HepG2 (cell line): ENCODE measurements around the gene DHRS12. TPM values are rescaled to one million over a fixed set of nuclear protein-coding genes. Genes with fewer than 3 reads are reported as not detected.

Experiments used
- ELF4 ChIP-seq: sonication (generic); formaldehyde crosslinking; IDR thresholded peaks from 2 replicates; pipeline ENCODE4 v1.5.0; 2020; ENCODE audit warnings: missing genetic modification reagents, mild to moderate bottlenecking, moderate library complexity, borderline replicate concordance
- ETV5 ChIP-seq: IDR thresholded peaks from 2 replicates; pipeline ENCODE4 v1.6.1; 2018; ENCODE audit warnings: missing biosample characterization, missing genetic modification reagents, inconsistent platforms, borderline replicate concordance
- NFE2L2 ChIP-seq: fragments of 150-350 bp; IDR thresholded peaks from 2 replicates; pipeline ENCODE4 v1.6.1; 2014; ENCODE audit warnings: low read length
- NR2F6 ChIP-seq, 2 experiments: IDR thresholded peaks; 2 replicates each; pipeline ENCODE4 v1.6.1; 2016; ENCODE audit warnings: antibody characterized with exemption in 1 of 2, mild to moderate bottlenecking in 1 of 2
- ZNF350 ChIP-seq: sonication (generic); formaldehyde crosslinking; IDR thresholded peaks from 2 replicates; pipeline ENCODE4 v1.4.0; 2020; ENCODE audit warnings: mild to moderate bottlenecking, low read depth, missing genetic modification reagents, borderline replicate concordance
- polyA plus RNA-seq, 8 experiments: library from polyadenylated mRNA; depleted of rRNA in 3 of 8; stranded (reverse) in 7 of 8; unstranded in 1 of 8; fragments of >200 nt; fragmentation: Illumina TruSeq in 4 of 8; extraction: Trizol in 4 of 8; gene quantifications; 2 replicates each; pipeline versions ENCODE4 v1.2.1 to v1.2.3, GENCODE V29; 2011 to 2016; ENCODE audit warnings: low read depth in 4 of 8, missing spikeins in 1 of 8, mixed read lengths in 1 of 8; ENCODE audit not compliant: insufficient read depth in 1 of 8
- total RNA-seq, 5 experiments: library from RNA; depleted of rRNA; stranded (reverse); fragments of >200 nt; fragmentation: Illumina TruSeq; extraction: Trizol; gene quantifications; 2 replicates each; pipeline ENCODE4 v1.2.3, GENCODE V29; 2016; ENCODE audit warnings: low read depth in 1 of 5
- TF ChIP-seq, protein P1 (sequence below): sonication (generic); formaldehyde crosslinking; IDR thresholded peaks from 2 replicates; pipeline ENCODE4 v1.4.0; 2020; ENCODE audit warnings: missing genetic modification reagents, borderline replicate concordance
- TF ChIP-seq, protein P2 (sequence below): sonication (generic); formaldehyde crosslinking; IDR thresholded peaks from 2 replicates; pipeline ENCODE4 v1.5.0; 2020; ENCODE audit warnings: missing genetic modification reagents
- TF ChIP-seq, protein P3 (sequence below): sonication (generic); formaldehyde crosslinking; IDR thresholded peaks from 2 replicates; pipeline ENCODE4 v1.5.1; 2020; ENCODE audit warnings: mild to moderate bottlenecking, missing genetic modification reagents, moderate library complexity
- TF ChIP-seq, protein P4 (sequence below): IDR thresholded peaks from 2 replicates; pipeline ENCODE4 v1.6.1; 2016; ENCODE audit warnings: mild to moderate bottlenecking
- TF ChIP-seq, protein P5 (sequence below): sonication (generic); formaldehyde crosslinking; IDR thresholded peaks from 2 replicates; pipeline ENCODE4 v1.4.0; 2020; ENCODE audit warnings: mild to moderate bottlenecking, missing genetic modification reagents
- TF ChIP-seq, protein P6 (sequence below), 2 experiments: sonication (generic) in 1 of 2; formaldehyde crosslinking in 1 of 2; IDR thresholded peaks; 2 replicates each; pipeline versions ENCODE4 v1.4.0 to v1.6.1; 2018 to 2020; ENCODE audit warnings: missing genetic modification reagents in 2 of 2, borderline replicate concordance in 1 of 2, low read depth in 1 of 2, mild to moderate bottlenecking in 1 of 2, missing biosample characterization in 1 of 2
- TF ChIP-seq, protein P7 (sequence below): sonication (generic); formaldehyde crosslinking; IDR thresholded peaks from 2 replicates; pipeline ENCODE4 v1.4.0; 2020; ENCODE audit warnings: low read depth, mild to moderate bottlenecking, missing genetic modification reagents

DHRS12 gene
- total and polyA plus RNA-seq, 2 of the 13 experiments (the other 11 are each of a cell fraction or from before 2014, with no cell fraction given) = 7.2 to 8.4 TPM

DNA sequence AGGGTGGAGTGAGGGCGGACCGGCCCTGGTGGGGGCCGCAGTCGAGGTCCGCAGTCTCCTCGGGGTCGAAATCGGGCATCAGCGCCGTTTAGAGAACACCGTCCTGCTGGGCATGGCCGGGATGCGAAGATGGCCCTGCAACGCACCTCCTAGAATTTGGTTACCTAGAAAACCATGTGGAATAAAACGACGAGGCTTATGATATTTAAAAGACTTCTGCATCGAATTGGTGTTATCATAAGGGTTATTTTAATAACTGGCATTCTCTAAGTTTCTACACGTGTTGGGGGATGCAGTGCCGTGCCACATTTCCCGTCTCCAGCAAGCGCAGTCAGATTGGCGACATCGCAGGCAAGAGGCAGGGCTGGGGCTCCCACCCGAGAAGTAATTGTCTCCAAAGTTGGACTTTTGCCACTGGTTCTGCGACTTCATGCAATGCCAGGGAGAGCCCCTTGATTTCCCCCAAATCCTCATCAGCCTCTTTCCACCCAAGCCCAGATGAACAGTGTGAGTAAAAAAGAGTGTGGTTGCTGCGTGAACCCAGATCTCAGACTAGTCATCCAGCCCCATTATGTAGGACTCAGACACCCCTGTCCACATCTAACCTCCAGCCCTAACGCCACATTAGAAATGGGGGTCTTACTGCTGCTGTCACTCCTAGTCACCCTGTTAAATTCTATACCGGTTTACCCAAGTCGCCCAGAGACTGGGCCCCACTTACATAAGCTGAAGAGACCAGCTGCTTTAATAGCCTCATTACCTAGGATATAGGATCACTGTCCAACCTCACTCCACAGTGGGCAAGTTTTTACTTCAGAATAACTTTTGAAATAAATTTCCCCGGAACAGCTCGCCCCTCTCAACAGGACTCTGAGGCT is 571 bp upstream of the DHRS12 start (continued):
- TF ChIP-seq, protein P1, sequence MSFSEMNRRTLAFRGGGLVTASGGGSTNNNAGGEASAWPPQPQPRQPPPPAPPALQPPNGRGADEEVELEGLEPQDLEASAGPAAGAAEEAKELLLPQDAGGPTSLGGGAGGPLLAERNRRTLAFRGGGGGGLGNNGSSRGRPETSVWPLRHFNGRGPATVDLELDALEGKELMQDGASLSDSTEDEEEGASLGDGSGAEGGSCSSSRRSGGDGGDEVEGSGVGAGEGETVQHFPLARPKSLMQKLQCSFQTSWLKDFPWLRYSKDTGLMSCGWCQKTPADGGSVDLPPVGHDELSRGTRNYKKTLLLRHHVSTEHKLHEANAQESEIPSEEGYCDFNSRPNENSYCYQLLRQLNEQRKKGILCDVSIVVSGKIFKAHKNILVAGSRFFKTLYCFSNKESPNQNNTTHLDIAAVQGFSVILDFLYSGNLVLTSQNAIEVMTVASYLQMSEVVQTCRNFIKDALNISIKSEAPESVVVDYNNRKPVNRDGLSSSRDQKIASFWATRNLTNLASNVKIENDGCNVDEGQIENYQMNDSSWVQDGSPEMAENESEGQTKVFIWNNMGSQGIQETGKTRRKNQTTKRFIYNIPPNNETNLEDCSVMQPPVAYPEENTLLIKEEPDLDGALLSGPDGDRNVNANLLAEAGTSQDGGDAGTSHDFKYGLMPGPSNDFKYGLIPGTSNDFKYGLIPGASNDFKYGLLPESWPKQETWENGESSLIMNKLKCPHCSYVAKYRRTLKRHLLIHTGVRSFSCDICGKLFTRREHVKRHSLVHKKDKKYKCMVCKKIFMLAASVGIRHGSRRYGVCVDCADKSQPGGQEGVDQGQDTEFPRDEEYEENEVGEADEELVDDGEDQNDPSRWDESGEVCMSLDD (CRISPR knock-in tag) = peak; percentile 4; the same call in 1 of the 2 replicates
- TF ChIP-seq, protein P2, sequence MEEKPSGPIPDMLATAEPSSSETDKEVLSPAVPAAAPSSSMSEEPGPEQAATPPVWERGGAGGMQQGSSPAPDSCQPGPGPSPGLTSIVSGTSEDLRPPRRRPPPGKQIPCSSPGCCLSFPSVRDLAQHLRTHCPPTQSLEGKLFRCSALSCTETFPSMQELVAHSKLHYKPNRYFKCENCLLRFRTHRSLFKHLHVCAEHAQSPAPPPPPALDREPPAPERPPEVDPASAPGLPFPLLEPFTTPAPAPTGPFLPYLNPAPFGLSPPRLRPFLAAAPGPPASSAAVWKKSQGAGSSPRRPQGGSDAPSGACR (CRISPR knock-in tag) = peak; percentile 8; the same call in 1 of the 2 replicates
- TF ChIP-seq NFE2L2 = no peak
- TF ChIP-seq ELF4 (CRISPR knock-in tag) = peak; percentile 51; the same call in 1 of the 2 replicates
- TF ChIP-seq, protein P3, sequence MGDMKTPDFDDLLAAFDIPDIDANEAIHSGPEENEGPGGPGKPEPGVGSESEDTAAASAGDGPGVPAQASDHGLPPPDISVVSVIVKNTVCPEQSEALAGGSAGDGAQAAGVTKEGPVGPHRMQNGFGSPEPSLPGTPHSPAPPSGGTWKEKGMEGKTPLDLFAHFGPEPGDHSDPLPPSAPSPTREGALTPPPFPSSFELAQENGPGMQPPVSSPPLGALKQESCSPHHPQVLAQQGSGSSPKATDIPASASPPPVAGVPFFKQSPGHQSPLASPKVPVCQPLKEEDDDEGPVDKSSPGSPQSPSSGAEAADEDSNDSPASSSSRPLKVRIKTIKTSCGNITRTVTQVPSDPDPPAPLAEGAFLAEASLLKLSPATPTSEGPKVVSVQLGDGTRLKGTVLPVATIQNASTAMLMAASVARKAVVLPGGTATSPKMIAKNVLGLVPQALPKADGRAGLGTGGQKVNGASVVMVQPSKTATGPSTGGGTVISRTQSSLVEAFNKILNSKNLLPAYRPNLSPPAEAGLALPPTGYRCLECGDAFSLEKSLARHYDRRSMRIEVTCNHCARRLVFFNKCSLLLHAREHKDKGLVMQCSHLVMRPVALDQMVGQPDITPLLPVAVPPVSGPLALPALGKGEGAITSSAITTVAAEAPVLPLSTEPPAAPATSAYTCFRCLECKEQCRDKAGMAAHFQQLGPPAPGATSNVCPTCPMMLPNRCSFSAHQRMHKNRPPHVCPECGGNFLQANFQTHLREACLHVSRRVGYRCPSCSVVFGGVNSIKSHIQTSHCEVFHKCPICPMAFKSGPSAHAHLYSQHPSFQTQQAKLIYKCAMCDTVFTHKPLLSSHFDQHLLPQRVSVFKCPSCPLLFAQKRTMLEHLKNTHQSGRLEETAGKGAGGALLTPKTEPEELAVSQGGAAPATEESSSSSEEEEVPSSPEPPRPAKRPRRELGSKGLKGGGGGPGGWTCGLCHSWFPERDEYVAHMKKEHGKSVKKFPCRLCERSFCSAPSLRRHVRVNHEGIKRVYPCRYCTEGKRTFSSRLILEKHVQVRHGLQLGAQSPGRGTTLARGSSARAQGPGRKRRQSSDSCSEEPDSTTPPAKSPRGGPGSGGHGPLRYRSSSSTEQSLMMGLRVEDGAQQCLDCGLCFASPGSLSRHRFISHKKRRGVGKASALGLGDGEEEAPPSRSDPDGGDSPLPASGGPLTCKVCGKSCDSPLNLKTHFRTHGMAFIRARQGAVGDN (CRISPR knock-in tag) = peak; percentile 74; the same call in 1 of the 2 replicates
- TF ChIP-seq NR2F6 (IDR thresholded peaks at IDR 0.05) = no peak
- no peak for TF ChIP-seq NR2F6 (CRISPR knock-in tag; IDR thresholded peaks at IDR 0.05)
- TF ChIP-seq, protein P4, sequence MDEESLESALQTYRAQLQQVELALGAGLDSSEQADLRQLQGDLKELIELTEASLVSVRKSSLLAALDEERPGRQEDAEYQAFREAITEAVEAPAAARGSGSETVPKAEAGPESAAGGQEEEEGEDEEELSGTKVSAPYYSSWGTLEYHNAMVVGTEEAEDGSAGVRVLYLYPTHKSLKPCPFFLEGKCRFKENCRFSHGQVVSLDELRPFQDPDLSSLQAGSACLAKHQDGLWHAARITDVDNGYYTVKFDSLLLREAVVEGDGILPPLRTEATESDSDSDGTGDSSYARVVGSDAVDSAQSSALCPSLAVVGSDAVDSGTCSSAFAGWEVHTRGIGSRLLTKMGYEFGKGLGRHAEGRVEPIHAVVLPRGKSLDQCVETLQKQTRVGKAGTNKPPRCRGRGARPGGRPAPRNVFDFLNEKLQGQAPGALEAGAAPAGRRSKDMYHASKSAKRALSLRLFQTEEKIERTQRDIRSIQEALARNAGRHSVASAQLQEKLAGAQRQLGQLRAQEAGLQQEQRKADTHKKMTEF (CRISPR knock-in tag) = no peak; the same call in 1 of the 2 replicates
- TF ChIP-seq, protein P5, sequence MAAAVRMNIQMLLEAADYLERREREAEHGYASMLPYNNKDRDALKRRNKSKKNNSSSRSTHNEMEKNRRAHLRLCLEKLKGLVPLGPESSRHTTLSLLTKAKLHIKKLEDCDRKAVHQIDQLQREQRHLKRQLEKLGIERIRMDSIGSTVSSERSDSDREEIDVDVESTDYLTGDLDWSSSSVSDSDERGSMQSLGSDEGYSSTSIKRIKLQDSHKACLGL (CRISPR knock-in tag) = no peak
- TF ChIP-seq, protein P6, sequence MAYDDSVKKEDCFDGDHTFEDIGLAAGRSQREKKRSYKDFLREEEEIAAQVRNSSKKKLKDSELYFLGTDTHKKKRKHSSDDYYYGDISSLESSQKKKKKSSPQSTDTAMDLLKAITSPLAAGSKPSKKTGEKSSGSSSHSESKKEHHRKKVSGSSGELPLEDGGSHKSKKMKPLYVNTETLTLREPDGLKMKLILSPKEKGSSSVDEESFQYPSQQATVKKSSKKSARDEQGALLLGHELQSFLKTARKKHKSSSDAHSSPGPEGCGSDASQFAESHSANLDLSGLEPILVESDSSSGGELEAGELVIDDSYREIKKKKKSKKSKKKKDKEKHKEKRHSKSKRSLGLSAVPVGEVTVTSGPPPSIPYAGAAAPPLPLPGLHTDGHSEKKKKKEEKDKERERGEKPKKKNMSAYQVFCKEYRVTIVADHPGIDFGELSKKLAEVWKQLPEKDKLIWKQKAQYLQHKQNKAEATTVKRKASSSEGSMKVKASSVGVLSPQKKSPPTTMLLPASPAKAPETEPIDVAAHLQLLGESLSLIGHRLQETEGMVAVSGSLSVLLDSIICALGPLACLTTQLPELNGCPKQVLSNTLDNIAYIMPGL (CRISPR knock-in tag; IDR thresholded peaks at IDR 0.05; ENCODE audit: borderline replicate concordance in 1 of 2, low read depth in 1 of 2) = no peak
- TF ChIP-seq ETV5 (CRISPR knock-in tag) = 0 out of 2 replicates have a peak, but pooled peaks have one; percentile 0
- TF ChIP-seq, protein P7, sequence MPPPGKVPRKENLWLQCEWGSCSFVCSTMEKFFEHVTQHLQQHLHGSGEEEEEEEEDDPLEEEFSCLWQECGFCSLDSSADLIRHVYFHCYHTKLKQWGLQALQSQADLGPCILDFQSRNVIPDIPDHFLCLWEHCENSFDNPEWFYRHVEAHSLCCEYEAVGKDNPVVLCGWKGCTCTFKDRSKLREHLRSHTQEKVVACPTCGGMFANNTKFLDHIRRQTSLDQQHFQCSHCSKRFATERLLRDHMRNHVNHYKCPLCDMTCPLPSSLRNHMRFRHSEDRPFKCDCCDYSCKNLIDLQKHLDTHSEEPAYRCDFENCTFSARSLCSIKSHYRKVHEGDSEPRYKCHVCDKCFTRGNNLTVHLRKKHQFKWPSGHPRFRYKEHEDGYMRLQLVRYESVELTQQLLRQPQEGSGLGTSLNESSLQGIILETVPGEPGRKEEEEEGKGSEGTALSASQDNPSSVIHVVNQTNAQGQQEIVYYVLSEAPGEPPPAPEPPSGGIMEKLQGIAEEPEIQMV (CRISPR knock-in tag) = no peak
- peak; percentile 11; the same call in 1 of the 2 replicates for TF ChIP-seq ZNF350
